ENCODE measurements around the gene GID8.
"Not testable (repeated sequence)": the region's sequence is repeated elsewhere in the genome, so short reads cannot be mapped to it uniquely, and the experiment has no call there.

The GID8 gene

DNA sequence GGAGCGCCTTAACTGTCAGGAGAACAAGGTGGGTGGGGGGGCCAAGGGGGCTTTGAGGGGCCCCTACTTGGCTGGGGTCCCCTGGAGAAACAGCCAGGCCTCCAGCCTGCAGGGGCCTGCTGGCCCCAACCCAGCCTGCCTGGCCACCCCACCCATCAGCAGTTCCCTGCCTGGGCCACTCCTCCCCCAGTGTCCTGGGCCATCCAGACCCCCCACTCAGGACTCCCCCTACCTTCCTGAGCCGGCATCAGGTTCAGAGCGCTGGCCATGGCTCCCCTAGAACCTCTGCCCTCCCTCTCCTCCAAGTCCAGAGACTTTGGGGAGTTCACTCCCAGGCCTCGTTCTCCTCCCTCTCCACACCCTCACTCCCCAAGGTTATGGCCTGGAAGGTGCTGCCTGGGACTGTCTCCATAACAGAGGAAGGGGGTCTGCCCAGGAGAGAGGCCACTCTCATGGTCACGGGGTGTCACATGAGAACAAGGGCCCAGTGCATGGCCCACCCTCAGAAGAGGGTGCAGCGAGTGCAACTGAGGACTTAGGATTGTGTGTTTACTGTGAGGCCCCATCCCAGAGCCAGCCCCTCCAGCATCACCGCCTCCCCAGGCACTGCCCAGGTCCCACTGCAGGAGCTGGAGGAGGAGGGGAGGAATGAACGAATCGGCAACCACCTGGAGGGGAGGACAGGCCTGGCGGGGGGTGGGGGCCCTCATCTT, 20.6 kb downstream of the GID8 start:
- DNase-seq (ENCODE audit: low read depth in 2 of 2) = no peak

DNA sequence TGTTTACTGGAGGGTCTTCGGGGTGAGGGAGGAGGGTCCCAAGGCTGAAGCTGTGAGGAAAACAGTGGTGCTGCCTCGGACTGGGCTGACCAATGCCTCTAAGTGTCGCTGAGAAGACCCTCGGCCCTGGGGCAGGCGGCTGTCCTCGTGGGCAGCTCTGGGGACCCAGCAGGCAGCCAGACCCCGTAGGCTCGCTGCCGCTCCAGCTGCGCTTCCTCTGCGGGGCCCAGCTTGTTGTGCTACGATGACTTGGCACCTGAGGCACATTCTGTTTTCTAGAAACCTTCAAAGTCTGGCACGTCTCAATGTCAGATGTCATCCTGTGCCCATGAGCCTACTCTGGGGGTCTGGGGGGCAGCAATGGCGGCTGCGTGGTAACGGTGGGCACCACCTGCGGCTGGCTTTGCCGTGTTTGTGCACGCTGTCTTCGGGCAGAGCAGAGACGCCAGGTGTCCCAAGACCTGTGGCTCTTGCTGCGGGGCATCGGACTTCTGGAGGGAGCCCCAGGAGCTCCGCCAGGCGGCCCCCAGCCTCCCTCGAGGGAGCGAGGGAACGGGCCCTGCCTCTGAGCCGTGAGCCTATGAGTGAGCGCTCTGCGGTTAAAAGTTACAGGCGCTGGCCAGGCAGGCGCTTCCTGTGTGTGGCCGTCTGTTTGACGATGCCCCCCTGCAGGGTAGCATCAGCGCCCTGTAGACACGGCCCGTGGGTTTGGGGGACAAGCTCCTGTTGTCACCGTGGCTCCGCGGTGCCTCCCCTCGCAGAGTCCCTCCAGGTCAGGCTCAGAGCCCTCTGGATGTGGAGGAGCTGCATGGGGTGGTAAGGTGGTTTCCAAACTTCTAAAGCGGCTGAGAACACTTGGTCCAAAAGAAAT, 21.4 kb downstream of the GID8 start:
- no peak for DNase-seq (ENCODE audit: low read depth in 2 of 2)

- no peak for DNase-seq (ENCODE audit: low read depth in 2 of 2)
Observed at GRCh38 chr20:62959998-62960436, 22.1 kb downstream of the GID8 start.

GRCh38 chr20:62960446-62961309, 22.7 kb downstream of the GID8 start:
- not testable (repeated sequence) for DNase-seq (ENCODE audit: low read depth in 2 of 2)

- DNase-seq (ENCODE audit: low read depth in 2 of 2) = no peak
Observed at GRCh38 chr20:62961310-62961783, 23.4 kb downstream of the GID8 start.

GRCh38 chr20:62961799-62962198, 23.9 kb downstream of the GID8 start:
- no peak for DNase-seq (ENCODE audit: low read depth in 2 of 2)

DNA sequence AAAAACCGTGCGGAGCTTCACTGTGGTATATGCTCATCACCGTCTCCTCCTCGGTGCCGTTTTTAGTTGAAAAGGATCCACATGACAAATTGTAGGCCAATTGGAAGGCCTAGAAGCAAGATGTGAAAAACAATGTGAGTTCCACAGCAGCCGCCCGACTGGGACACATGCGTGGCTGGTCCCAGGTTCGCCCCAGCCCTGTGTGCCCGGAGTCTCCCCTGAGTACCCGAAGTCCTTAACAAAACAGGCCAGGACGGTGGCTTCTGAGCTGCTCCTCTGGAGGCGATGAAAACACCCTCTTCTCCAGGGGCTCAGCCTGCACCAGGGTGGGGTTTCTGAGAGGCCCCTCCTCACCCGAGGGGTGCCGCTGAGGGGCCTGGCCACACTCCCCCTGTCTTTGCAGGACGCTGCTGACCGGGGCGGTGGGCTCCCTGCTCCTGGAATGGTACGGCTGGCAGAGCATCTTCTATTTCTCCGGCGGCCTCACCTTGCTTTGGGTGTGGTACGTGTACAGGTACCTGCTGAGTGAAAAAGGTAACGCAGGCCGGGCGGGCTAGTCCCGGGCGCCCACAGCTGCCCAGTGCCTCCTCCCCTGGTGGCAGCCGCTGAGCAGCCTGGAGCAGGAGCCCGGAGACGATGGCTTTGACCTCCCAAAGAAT, 24.4 kb downstream of the GID8 start:
- DNase-seq (ENCODE audit: low read depth in 2 of 2) = no peak

DNA sequence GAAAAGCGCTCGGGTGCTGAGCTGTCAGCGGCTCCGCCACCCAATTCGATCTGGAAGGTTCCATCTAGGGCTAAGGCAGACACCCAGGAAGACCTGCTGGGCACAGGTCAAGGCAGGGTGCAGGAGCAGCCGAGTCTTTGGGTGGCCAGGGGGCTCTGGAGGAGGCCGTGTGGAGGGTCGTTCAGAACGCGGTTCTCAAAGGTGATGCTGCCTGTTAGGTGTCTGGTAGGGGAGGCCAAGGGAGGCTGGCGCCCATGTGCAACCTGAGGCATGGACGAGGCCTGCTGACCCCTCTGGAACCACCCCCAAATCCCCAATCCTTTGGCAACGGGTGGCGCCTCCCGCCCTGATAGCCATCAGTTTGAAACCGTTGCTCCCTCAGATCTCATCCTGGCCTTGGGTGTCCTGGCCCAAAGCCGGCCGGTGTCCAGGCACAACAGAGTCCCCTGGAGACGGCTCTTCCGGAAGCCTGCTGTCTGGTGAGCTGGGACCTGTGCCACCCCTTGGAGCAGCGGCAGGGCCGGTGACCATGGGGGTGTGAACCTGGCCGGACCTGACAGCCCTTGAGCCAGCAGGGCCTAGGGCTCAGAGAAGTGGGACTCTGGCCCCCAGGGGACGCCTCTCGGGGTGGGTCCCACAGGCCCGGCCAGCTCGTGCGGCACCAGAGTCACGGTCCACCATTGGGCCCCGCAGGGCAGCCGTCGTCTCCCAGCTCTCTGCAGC, 25.1 kb downstream of the GID8 start:
- no peak for DNase-seq (ENCODE audit: low read depth in 2 of 2)

DNA sequence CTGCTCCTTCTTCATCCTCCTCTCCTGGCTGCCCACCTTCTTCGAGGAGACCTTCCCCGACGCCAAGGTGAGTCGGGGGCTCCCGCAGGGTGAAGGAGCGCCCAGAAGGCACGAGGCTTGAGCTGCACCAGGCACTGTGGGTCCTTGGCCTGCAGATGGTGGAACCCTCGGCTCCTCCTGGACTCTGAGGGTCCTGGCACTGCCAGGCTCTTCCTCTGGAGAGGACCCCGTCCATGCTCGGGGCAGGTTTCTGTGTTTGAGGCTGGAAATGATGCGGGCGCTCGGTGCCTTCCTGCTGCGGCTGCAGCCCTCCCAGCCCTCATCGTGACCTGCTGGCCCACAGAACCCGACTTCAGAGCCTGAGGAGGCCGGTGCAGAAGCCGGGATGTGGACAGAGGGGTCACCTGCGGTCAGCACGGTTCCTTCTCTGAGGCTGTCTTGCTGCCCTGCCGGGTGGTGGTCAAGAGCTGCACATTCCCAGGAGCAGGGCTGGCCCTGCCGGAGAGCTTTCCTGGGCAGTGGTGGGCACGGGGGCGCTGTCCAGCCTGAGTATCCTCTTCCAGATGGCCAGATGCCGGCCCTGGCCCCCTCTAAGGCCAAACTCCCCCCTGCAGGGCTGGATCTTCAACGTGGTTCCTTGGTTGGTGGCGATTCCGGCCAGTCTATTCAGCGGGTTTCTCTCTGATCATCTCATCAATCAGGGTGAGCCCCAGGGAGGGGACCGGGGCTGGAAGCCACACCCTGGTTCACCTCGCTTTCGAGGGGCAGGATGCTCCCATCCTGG, 25.9 kb downstream of the GID8 start:
- no peak for DNase-seq (ENCODE audit: low read depth in 2 of 2)

DNA sequence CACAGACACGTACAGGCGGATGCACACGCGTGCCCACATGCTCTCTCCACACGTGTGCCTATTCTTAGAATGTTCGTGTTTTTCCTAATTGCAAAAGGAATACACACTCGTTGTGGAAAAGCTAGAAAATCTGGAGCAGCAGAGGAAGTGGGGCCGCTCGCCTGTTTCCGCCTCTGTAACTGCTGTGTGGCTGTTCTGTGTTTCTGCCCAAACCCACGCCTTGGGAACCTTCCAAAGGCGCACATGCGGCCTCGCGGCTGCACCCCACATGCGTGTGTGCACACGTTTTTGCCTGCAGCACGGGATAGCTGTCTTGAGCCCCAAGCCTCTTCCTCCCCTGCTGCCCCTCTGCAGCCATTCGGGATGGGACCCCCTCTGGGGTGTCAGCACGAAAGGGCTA, 26.8 kb downstream of the GID8 start:
- DNase-seq (ENCODE audit: low read depth in 2 of 2) = no peak

DNA sequence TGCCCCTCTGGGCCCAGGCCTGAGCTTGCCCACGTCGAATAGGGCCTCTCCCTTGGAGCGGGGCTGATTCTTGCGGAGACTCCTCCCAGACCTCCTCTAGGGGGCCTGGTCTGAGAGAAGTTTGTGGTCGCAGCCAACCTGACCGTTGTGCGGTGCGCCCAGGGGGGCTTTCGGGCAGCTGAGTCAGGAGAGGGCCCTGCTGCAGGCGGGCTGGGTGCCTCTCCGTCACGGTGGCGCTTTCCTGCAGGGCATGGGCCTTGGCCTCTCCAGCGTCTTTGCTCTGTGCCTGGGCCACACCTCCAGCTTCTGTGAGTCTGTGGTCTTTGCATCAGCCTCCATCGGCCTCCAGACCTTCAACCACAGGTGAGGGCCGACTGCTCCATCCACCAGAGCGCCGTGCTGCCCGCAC, 27.4 kb downstream of the GID8 start:
- no peak for DNase-seq (ENCODE audit: low read depth in 2 of 2)

- DNase-seq (ENCODE audit: low read depth in 2 of 2) = no peak
Observed at GRCh38 chr20:62966212-62967148, 28.5 kb downstream of the GID8 start.

DNA sequence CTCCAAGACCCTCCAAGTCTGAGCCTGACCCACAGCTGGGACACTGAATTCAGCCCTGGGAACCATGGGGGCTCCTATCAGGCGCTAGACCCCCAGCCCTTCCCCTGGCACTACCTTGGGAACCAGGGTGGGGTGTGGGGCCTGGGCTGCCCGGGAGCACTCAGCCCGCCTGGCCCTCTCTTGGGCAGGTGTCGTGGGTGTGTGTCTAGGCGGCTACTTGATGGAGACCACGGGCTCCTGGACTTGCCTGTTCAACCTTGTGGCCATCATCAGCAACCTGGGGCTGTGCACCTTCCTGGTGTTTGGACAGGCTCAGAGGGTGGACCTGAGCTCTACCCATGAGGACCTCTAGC, 29.2 kb downstream of the GID8 start:
- DNase-seq (ENCODE audit: low read depth in 2 of 2) = no peak

- DNase-seq (ENCODE audit: low read depth in 2 of 2) = no peak
Observed at GRCh38 chr20:62967628-62968351, 29.8 kb downstream of the GID8 start.

GRCh38 chr20:62968378-62969178, 30.6 kb downstream of the GID8 start:
- no peak for DNase-seq (ENCODE audit: low read depth in 2 of 2)

- no peak for DNase-seq (ENCODE audit: low read depth in 2 of 2)
Observed at GRCh38 chr20:62969179-62969760, 31.3 kb downstream of the GID8 start.

GRCh38 chr20:62969939-62970306, 32.0 kb downstream of the GID8 start:
- no peak for DNase-seq (ENCODE audit: low read depth in 2 of 2)
